HEK293T (cell line): ENCODE measurements around the gene LIMCH1.

Source experiments
- BHLHE40 ChIP-seq: fragments of 450-650 bp; IDR thresholded peaks from 2 replicates; pipeline ENCODE4 v1.6.1; 2016; ENCODE audit warnings: mild to moderate bottlenecking, moderate library complexity, borderline replicate concordance
- CTBP1 ChIP-seq: fragments of 450-650 bp; IDR thresholded peaks from 2 replicates; pipeline ENCODE4 v1.6.1; 2016; ENCODE audit warnings: borderline replicate concordance
- FOXA1 ChIP-seq: fragments of 450-650 bp; IDR thresholded peaks from 2 replicates; pipeline ENCODE4 v1.6.1; 2016; ENCODE audit warnings: mild to moderate bottlenecking
- FOXK2 ChIP-seq: fragments of 450-650 bp; IDR thresholded peaks from 2 replicates; pipeline ENCODE4 v1.6.1; 2016; ENCODE audit warnings: mild to moderate bottlenecking
- FOXM1 ChIP-seq: fragments of 450-650 bp; IDR thresholded peaks from 2 replicates; pipeline ENCODE4 v1.6.1; 2017; ENCODE audit warnings: mild to moderate bottlenecking, borderline replicate concordance
- LEF1 ChIP-seq: fragments of 450-650 bp; IDR thresholded peaks from 2 replicates; pipeline ENCODE4 v1.6.1; 2017; ENCODE audit warnings: mild to moderate bottlenecking, borderline replicate concordance
- NFRKB ChIP-seq: fragments of 450-650 bp; IDR thresholded peaks from 2 replicates; pipeline ENCODE4 v1.6.1; 2016; ENCODE audit warnings: mild to moderate bottlenecking, moderate library complexity
- PKNOX1 ChIP-seq: fragments of 450-650 bp; IDR thresholded peaks from 2 replicates; pipeline ENCODE4 v1.6.1; 2016
- SP1 ChIP-seq: fragments of 450-650 bp; IDR thresholded peaks from 2 replicates; pipeline ENCODE4 v1.6.1; 2017
- SUZ12 ChIP-seq: fragments of 450-650 bp; IDR thresholded peaks from 2 replicates; pipeline ENCODE4 v1.6.1; 2016; ENCODE audit warnings: mild to moderate bottlenecking
- TARDBP ChIP-seq: fragments of 450-650 bp; IDR thresholded peaks from 2 replicates; pipeline ENCODE4 v1.6.1; 2016
- ZNF384 ChIP-seq: fragments of 450-650 bp; IDR thresholded peaks from 2 replicates; pipeline ENCODE4 v1.6.1; 2016

- TF ChIP-seq SUZ12 = no peak
- no peak for TF ChIP-seq ZNF384
- no peak for TF ChIP-seq LEF1
- TF ChIP-seq CTBP1 = no peak
- TF ChIP-seq SP1 = no peak
- TF ChIP-seq PKNOX1 = no peak
- TF ChIP-seq BHLHE40 = no peak
- no peak for TF ChIP-seq NFRKB
- no peak for TF ChIP-seq FOXA1
- no peak for TF ChIP-seq FOXK2
- TF ChIP-seq TARDBP = no peak
- no peak for TF ChIP-seq FOXM1
Measured at GRCh38 chr4:41611124-41611838, 73.3 kb downstream of the LIMCH1 start.
